ENCODE data around the gene ANXA8L1. TPM values are rescaled to one million over a fixed set of nuclear protein-coding genes. Genes with fewer than 3 reads are reported as not detected.
"Not testable (repeated sequence)": the region's sequence is repeated elsewhere in the genome, so short reads cannot be mapped to it uniquely, and the experiment has no call there.

ANXA8L1 gene
- polyA plus RNA-seq, 1 donor from 2014 or later, result not detected

DNA sequence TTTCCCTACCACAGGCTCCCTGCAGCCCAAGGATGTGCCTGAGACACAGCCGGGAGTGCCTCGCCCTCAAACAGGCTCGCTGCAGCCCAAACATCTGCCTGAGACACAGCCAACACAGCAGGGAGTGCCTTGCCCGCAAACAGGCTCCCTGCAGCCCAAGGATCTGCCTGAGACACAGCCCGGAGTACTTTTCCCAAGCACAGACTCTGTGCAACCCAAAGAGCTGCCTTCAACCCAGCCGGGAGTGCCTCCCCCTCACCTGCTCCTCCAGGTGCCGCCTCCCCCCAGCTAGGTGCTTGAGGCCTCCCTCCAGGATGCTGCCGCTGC, 45.9 kb upstream of the ANXA8L1 start:
- H3K9ac ChIP-seq (ENCODE audit: low read length), result no peak overlapping the region
- H3K9me3 ChIP-seq (ENCODE audit: low read length), result no peaks in the 10 kb centered on the region
- no peak overlapping the region for H2AFZ ChIP-seq (ENCODE audit: low read depth, low read length)
- H3F3A ChIP-seq (ENCODE audit: insufficient read depth, low read length, poor library complexity, severe bottlenecking), result no peaks in the 10 kb centered on the region
- no peak overlapping the region for H3K27ac ChIP-seq (ENCODE audit: low read length)
- no peaks in the 10 kb centered on the region for H3K9me2 ChIP-seq (ENCODE audit: insufficient read depth, low read length)
- no peak overlapping the region for H3K4me3 ChIP-seq (ENCODE audit: low read length)
- no peaks in the 10 kb centered on the region for H3K79me2 ChIP-seq (replicated peaks; ENCODE audit: insufficient read depth, low read length)
- no peak overlapping the region for H3K4me2 ChIP-seq (ENCODE audit: low read length)
- no peaks in the 10 kb centered on the region for H3K36me3 ChIP-seq (ENCODE audit: insufficient read depth, low read length)
- TF ChIP-seq MXI1 (conservative IDR thresholded peaks at IDR 0.05; ENCODE audit: poor library complexity, severe bottlenecking), result no peak
- no peak for TF ChIP-seq EZH2 (IDR thresholded peaks at IDR 0.05; ENCODE audit: borderline replicate concordance, insufficient read depth, low read length, poor library complexity, severe bottlenecking)
- TF ChIP-seq SMC3 (conservative IDR thresholded peaks at IDR 0.05; ENCODE audit: poor library complexity), result no peak
- TF ChIP-seq, protein P1, sequence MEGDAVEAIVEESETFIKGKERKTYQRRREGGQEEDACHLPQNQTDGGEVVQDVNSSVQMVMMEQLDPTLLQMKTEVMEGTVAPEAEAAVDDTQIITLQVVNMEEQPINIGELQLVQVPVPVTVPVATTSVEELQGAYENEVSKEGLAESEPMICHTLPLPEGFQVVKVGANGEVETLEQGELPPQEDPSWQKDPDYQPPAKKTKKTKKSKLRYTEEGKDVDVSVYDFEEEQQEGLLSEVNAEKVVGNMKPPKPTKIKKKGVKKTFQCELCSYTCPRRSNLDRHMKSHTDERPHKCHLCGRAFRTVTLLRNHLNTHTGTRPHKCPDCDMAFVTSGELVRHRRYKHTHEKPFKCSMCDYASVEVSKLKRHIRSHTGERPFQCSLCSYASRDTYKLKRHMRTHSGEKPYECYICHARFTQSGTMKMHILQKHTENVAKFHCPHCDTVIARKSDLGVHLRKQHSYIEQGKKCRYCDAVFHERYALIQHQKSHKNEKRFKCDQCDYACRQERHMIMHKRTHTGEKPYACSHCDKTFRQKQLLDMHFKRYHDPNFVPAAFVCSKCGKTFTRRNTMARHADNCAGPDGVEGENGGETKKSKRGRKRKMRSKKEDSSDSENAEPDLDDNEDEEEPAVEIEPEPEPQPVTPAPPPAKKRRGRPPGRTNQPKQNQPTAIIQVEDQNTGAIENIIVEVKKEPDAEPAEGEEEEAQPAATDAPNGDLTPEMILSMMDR (IDR thresholded peaks at IDR 0.05; ENCODE audit: poor library complexity, severe bottlenecking), result no peak
- no peak for TF ChIP-seq EP300 (conservative IDR thresholded peaks at IDR 0.05; ENCODE audit: poor library complexity, severe bottlenecking)
- no peak for TF ChIP-seq POLR2AphosphoS5 (IDR thresholded peaks at IDR 0.05)
- TF ChIP-seq TAF1 (IDR thresholded peaks at IDR 0.05; ENCODE audit: low read depth), result no peak
- TF ChIP-seq RAD21 (conservative IDR thresholded peaks at IDR 0.05), result no peak
- TF ChIP-seq, protein P2, sequence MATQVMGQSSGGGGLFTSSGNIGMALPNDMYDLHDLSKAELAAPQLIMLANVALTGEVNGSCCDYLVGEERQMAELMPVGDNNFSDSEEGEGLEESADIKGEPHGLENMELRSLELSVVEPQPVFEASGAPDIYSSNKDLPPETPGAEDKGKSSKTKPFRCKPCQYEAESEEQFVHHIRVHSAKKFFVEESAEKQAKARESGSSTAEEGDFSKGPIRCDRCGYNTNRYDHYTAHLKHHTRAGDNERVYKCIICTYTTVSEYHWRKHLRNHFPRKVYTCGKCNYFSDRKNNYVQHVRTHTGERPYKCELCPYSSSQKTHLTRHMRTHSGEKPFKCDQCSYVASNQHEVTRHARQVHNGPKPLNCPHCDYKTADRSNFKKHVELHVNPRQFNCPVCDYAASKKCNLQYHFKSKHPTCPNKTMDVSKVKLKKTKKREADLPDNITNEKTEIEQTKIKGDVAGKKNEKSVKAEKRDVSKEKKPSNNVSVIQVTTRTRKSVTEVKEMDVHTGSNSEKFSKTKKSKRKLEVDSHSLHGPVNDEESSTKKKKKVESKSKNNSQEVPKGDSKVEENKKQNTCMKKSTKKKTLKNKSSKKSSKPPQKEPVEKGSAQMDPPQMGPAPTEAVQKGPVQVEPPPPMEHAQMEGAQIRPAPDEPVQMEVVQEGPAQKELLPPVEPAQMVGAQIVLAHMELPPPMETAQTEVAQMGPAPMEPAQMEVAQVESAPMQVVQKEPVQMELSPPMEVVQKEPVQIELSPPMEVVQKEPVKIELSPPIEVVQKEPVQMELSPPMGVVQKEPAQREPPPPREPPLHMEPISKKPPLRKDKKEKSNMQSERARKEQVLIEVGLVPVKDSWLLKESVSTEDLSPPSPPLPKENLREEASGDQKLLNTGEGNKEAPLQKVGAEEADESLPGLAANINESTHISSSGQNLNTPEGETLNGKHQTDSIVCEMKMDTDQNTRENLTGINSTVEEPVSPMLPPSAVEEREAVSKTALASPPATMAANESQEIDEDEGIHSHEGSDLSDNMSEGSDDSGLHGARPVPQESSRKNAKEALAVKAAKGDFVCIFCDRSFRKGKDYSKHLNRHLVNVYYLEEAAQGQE (IDR thresholded peaks at IDR 0.05; ENCODE audit: borderline replicate concordance), result no peak
- H3K27me3 ChIP-seq (ENCODE audit: insufficient read depth, low read depth, low read length), result no peaks in the 10 kb centered on the region
- no peaks in the 10 kb centered on the region for H4K20me1 ChIP-seq (ENCODE audit: insufficient read depth)

DNA sequence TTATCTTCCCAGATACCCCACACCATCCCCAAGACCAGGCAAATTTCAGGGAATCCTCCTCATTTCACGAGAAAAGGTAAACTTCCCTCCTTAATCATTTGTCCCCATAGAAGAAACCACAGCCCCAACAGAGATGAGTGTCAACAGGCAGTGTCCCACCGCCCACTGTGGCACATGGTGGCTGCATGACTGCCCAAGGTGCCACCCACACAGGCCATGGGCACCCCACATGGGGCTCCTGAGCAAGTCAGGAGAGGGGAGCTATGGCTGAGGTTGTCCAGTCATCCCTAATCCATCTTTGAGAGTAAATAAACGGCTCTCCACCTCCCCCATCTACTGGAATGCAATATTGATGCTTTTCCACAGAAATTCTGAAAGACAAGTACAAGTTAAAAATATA, 44.7 kb upstream of the ANXA8L1 start:
- Histone ChIP-seq H3K4me3 (ENCODE audit: low read length) (no peak overlapping the region), H3K27ac (ENCODE audit: low read length) (no peak overlapping the region), H3K9me2 (ENCODE audit: insufficient read depth, low read length) (no peaks in the 10 kb centered on the region), H3K4me2 (ENCODE audit: low read length) (no peak overlapping the region), H3K9ac (ENCODE audit: low read length) (no peak overlapping the region), H3F3A (ENCODE audit: insufficient read depth, low read length, poor library complexity, severe bottlenecking) (no peaks in the 10 kb centered on the region), H3K27me3 (ENCODE audit: insufficient read depth, low read depth, low read length) (no peaks in the 10 kb centered on the region), H3K36me3 (ENCODE audit: insufficient read depth, low read length) (no peaks in the 10 kb centered on the region), H4K20me1 (ENCODE audit: insufficient read depth) (no peaks in the 10 kb centered on the region), H2AFZ (ENCODE audit: low read depth, low read length) (no peak overlapping the region), H3K9me3 (ENCODE audit: low read length) (no peaks in the 10 kb centered on the region), H3K79me2 (replicated peaks; ENCODE audit: insufficient read depth, low read length) (no peaks in the 10 kb centered on the region)
- TF ChIP-seq EZH2 (IDR thresholded peaks at IDR 0.05; ENCODE audit: borderline replicate concordance, insufficient read depth, low read length, poor library complexity, severe bottlenecking) (no peak), TAF1 (IDR thresholded peaks at IDR 0.05; ENCODE audit: low read depth) (no peak), POLR2AphosphoS5 (IDR thresholded peaks at IDR 0.05) (no peak), EP300 (conservative IDR thresholded peaks at IDR 0.05; ENCODE audit: poor library complexity, severe bottlenecking) (no peak), RAD21 (conservative IDR thresholded peaks at IDR 0.05) (no peak), SMC3 (conservative IDR thresholded peaks at IDR 0.05; ENCODE audit: poor library complexity) (no peak), MXI1 (conservative IDR thresholded peaks at IDR 0.05; ENCODE audit: poor library complexity, severe bottlenecking) (no peak)
- TF ChIP-seq, protein P2 (IDR thresholded peaks at IDR 0.05; ENCODE audit: borderline replicate concordance), result no peak
- TF ChIP-seq, protein P1 (IDR thresholded peaks at IDR 0.05; ENCODE audit: poor library complexity, severe bottlenecking), result no peak

DNA sequence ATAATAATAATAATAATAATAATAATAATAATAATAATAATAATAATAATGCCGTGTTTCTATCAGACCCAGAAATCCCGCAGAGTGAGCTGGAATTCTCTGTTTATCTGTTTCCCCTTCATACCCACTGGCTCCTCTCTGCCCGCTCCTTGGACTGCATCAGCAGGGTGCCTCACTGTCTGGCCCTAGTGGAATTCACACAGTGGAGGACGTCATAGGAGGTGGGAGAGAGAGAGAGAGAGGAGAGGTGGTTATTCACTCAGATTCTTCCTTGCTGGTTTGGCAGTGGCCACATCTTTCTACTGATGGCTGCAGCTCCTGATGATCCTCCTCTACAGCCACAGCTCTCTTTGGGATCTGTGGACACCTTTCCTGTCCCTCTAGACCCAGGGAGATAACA, 10.1 kb upstream of the ANXA8L1 start:
- not testable (repeated sequence) for H3F3A ChIP-seq (ENCODE audit: insufficient read depth, low read length, poor library complexity, severe bottlenecking); H3K79me2 ChIP-seq (replicated peaks; ENCODE audit: insufficient read depth, low read length); H3K9me3 ChIP-seq (ENCODE audit: low read length); H3K27ac ChIP-seq (ENCODE audit: low read length); H3K4me3 ChIP-seq (ENCODE audit: low read length); H3K9me2 ChIP-seq (ENCODE audit: insufficient read depth, low read length); H2AFZ ChIP-seq (ENCODE audit: low read depth, low read length); H4K20me1 ChIP-seq (ENCODE audit: insufficient read depth); H3K9ac ChIP-seq (ENCODE audit: low read length); H3K36me3 ChIP-seq (ENCODE audit: insufficient read depth, low read length); H3K4me2 ChIP-seq (ENCODE audit: low read length); H3K27me3 ChIP-seq (ENCODE audit: insufficient read depth, low read depth, low read length)
